IMR-90 (cell line): ENCODE measurements around the gene ELK3. TPM values are rescaled to one million over a fixed set of nuclear protein-coding genes. Genes with fewer than 3 reads are reported as not detected.

Experiments
- ATAC-seq: fragments of 200-7000 bp; cut with Tn5 transposase; 2 replicates; pipeline ENCODE4 v1.9.1; 2020; ENCODE audit warnings: low read depth, mild to moderate bottlenecking, moderate library complexity
- BruUV-seq: library from RNA; stranded (reverse); fragments of 400-500 nt; replicated peaks from 2 replicates; lab custom pipeline; 2021; lab: Mats Ljungman, UMichigan
- CTCF ChIA-PET: fragments of 300-600 bp; formaldehyde crosslinking; extraction: SDS; loops from one replicate; lab custom pipeline; 2021; ENCODE audit warnings: antibody characterized with exemption; lab: Yijun Ruan, JAX
- POLR2A ChIA-PET: fragments of 300-600 bp; sonication (Branson Sonifier 250); formaldehyde crosslinking; loops from one replicate; lab custom pipeline; 2022; ENCODE audit warnings: antibody characterized with exemption; ENCODE audit not compliant: unreplicated experiment; lab: Charles Lee
- DNase-seq: peaks from one replicate; pipeline ENCODE4 v3.0.0; 2013
- H2AFZ ChIP-seq: replicated peaks from 2 replicates; pipeline ENCODE3; 2013; ENCODE audit warnings: low read length, mild to moderate bottlenecking; ENCODE audit not compliant: poor library complexity
- H2AK5ac ChIP-seq: 2 replicates; pipeline ENCODE4 v1.6.1; 2013; ENCODE audit warnings: low read depth, low read length, inconsistent platforms
- H2AK9ac ChIP-seq: replicated peaks from 2 replicates; pipeline ENCODE3; 2013; ENCODE audit warnings: mild to moderate bottlenecking, low read depth, low read length, moderate library complexity; ENCODE audit not compliant: poor library complexity
- H2BK120ac ChIP-seq: 2 replicates; pipeline ENCODE4 v1.6.1; 2013; ENCODE audit warnings: low read depth, low read length, inconsistent platforms
- H2BK15ac ChIP-seq: 3 replicates; pipeline ENCODE4 v1.6.1; 2013; ENCODE audit warnings: low read depth, low read length, inconsistent platforms
- H2BK20ac ChIP-seq: 2 replicates; pipeline ENCODE4 v1.6.1; 2013; ENCODE audit warnings: low read depth, mild to moderate bottlenecking, inconsistent platforms, low read length, moderate library complexity
- H2BK5ac ChIP-seq: 2 replicates; pipeline ENCODE4 v1.6.1; 2013; ENCODE audit warnings: mild to moderate bottlenecking, low read depth, low read length, inconsistent platforms; ENCODE audit not compliant: poor library complexity, severe bottlenecking
- H3K14ac ChIP-seq: replicated peaks from 2 replicates; pipeline ENCODE4 v1.6.1; 2013; ENCODE audit warnings: low read depth, low read length, inconsistent platforms
- H3K18ac ChIP-seq: 2 replicates; pipeline ENCODE4 v1.6.1; 2013; ENCODE audit warnings: low read depth, low read length, control low read depth
- H3K23ac ChIP-seq: 2 replicates; pipeline ENCODE4 v1.6.1; 2013; ENCODE audit warnings: low read depth, low read length, inconsistent platforms
- H3K27ac ChIP-seq: 2 replicates; pipeline ENCODE4 v1.5.1; 2013; ENCODE audit warnings: mild to moderate bottlenecking, control low read depth, low read length; ENCODE audit not compliant: insufficient read depth
- H3K27me3 ChIP-seq: 2 replicates; pipeline ENCODE4 v1.6.1; 2013; ENCODE audit warnings: low read length; ENCODE audit not compliant: control insufficient read depth, insufficient read depth
- H3K36me3 ChIP-seq: 2 replicates; pipeline ENCODE4 v1.6.1; 2013; ENCODE audit warnings: low read length, mixed read lengths; ENCODE audit not compliant: control insufficient read depth, insufficient read depth
- H3K4ac ChIP-seq: 2 replicates; pipeline ENCODE4 v1.6.1; 2013; ENCODE audit warnings: low read depth, low read length, inconsistent platforms
- H3K4me1 ChIP-seq: 2 replicates; pipeline ENCODE4 v1.6.1; 2013; ENCODE audit warnings: low read length, mixed read lengths; ENCODE audit not compliant: control insufficient read depth, insufficient read depth
- H3K4me2 ChIP-seq: 2 replicates; pipeline ENCODE4 v1.6.1; 2013; ENCODE audit warnings: low read depth, mild to moderate bottlenecking, control low read depth, low read length, moderate library complexity
- H3K4me3 ChIP-seq: 2 replicates; pipeline ENCODE4 v1.5.1; 2013; ENCODE audit warnings: low read depth, mild to moderate bottlenecking, control low read depth, low read length, moderate library complexity; ENCODE audit not compliant: insufficient read depth
- H3K56ac ChIP-seq: 2 replicates; pipeline ENCODE4 v1.6.1; 2013; ENCODE audit warnings: low read length, inconsistent platforms; ENCODE audit not compliant: insufficient read depth; ENCODE audit errors: extremely low read depth
- H3K79me1 ChIP-seq, 2 experiments: 2 replicates each; pipeline ENCODE4 v1.6.1; 2013; ENCODE audit warnings: low read length in 2 of 2, inconsistent platforms in 1 of 2, low read depth in 1 of 2
- H3K9ac ChIP-seq: 2 replicates; pipeline ENCODE4 v1.6.1; 2013; ENCODE audit warnings: low read depth, low read length, control low read depth
- H3K9me1 ChIP-seq: 2 replicates; pipeline ENCODE4 v1.6.1; 2013; ENCODE audit warnings: low read length, inconsistent platforms; ENCODE audit not compliant: insufficient read depth
- H3K9me3 ChIP-seq: 2 replicates; pipeline ENCODE4 v1.6.1; 2013; ENCODE audit warnings: low read length; ENCODE audit not compliant: control insufficient read depth, insufficient read depth
- H4K20me1 ChIP-seq: 2 replicates; pipeline ENCODE4 v1.6.1; 2013; ENCODE audit warnings: low read length, inconsistent platforms; ENCODE audit not compliant: insufficient read depth
- H4K5ac ChIP-seq: 2 replicates; pipeline ENCODE4 v1.6.1; 2013; ENCODE audit warnings: mild to moderate bottlenecking, low read depth, low read length, control low read depth
- H4K8ac ChIP-seq, 2 experiments: 2 replicates each; pipeline ENCODE4 v1.6.1; 2013; ENCODE audit warnings: low read depth in 2 of 2, low read length in 2 of 2, control low read depth in 1 of 2, inconsistent platforms in 1 of 2
- H4K91ac ChIP-seq: 2 replicates; pipeline ENCODE4 v1.6.1; 2013; ENCODE audit warnings: low read depth, low read length, inconsistent platforms; ENCODE audit not compliant: insufficient read depth
- BHLHE40 ChIP-seq: fragments of 150-350 bp; IDR thresholded peaks from 2 replicates; pipeline ENCODE4 v1.6.1; 2016; ENCODE audit warnings: mild to moderate bottlenecking, low read depth, low read length
- CTCF ChIP-seq: conservative IDR thresholded peaks from 2 replicates; pipeline ENCODE4 v1.5.1; 2012; ENCODE audit warnings: mild to moderate bottlenecking, low read depth, low read length, improper control_type of control experiment
- FOS ChIP-seq: fragments of 150-350 bp; IDR thresholded peaks from 2 replicates; pipeline ENCODE4 v1.6.1; 2016; ENCODE audit warnings: low read depth, low read length
- POLR2A ChIP-seq: IDR thresholded peaks from 2 replicates; pipeline ENCODE4 v1.6.1; 2012; ENCODE audit warnings: mild to moderate bottlenecking, low read depth, low read length
- WGBS, 2 experiments: methylation state at CpG; one replicate each; pipeline versions ENCODE4 v1.1.5 to v1.1.7; 2013; ENCODE audit warnings: missing lambda C conversion rate in 2 of 2; ENCODE audit not compliant: insufficient read length in 1 of 2; ENCODE audit errors: extremely low coverage in 2 of 2; 5-methylcytosine and 5-hydroxymethylcytosine counted together
- dilution Hi-C: fragments of 300-500 bp; cut with HindIII; formaldehyde crosslinking; loops from one replicate; pipeline ENCODE4 v1.14.3; 2018; ENCODE audit warnings: low sequenced_read_pairs; ENCODE audit not compliant: unreplicated experiment
- in situ Hi-C: fragments of 300-500 bp; cut with MboI; formaldehyde crosslinking; loops from 3 replicates; pipeline ENCODE4 v1.14.3; 2019; ENCODE audit warnings: low sequenced_read_pairs, inconsistent platforms, mixed read lengths
- intact Hi-C: fragments of 100-400 bp; cut with micrococcal nuclease; formaldehyde crosslinking; loops from 2 replicates; pipeline ENCODE4 v1.10.0; 2022
- polyA plus RNA-seq, 3 experiments: library from polyadenylated mRNA; depleted of rRNA; stranded (reverse); fragments of >200 nt; gene quantifications; 2 replicates each; pipeline ENCODE4 v1.2.3, GENCODE V29; 2012; ENCODE audit warnings: low replicate concordance in 1 of 3
- total RNA-seq: library from RNA; depleted of rRNA; stranded (reverse); fragments of >200 nt; gene quantifications from 2 replicates; pipeline ENCODE4 v1.2.3, GENCODE V29; 2012

Gene ELK3
- total and polyA plus RNA-seq, 2 of the 4 experiments (the other 2 are of a cell fraction), result 14.5 to 27.5 TPM

DNA sequence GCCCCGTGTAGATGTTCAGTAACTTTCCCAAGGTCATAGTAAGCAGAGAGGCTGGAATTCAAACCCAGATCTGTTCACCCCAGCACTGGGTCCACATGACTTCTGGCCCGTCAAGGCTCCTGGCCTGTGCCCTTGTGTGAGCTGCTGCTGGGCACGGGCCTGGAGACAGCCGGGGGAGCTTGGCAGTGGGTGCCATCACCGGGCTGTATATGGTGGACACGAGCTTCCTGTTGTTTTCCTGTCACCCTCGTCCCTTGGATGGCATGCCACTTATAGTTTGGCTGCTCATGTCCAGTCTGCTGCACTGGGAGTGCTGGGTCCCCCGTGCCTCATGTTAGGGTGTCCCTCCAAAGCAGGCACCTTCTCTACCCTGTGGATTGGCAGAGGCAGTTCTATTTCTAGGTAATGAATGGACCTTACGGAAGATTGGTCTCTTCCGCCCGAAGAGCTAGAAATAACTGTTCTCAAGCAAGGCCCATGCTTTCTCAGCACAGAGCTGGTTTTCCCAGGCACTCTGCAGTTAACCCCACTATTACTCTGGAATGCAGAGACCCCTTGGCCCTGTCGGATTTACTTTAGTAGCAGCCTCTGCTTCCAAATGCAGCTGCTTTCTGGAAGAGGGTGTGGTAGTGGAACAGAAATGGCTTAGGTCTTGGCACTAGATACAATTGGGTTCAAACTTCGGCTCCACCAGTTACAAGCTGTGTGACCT is 44.3 kb downstream of the ELK3 start:
- intact Hi-C loops, result no loop called here
- no peak overlapping the region for H3K4me2 ChIP-seq
- 0 out of 2 replicates have a peak overlapping the region, but pooled peaks have one; percentile 55 for H3K14ac ChIP-seq

More for the DNA sequence above, 44.3 kb downstream of the ELK3 start:
- TF ChIP-seq BHLHE40 (no peak), CTCF (no peak), FOS (no peak), POLR2A (no peak)
- peak overlapping the region; percentile 24; the same call in 1 of the 2 replicates for H3K4ac ChIP-seq
- H3K4me3 ChIP-seq, result no peak overlapping the region
- no peak overlapping the region for H4K91ac ChIP-seq
- no peak overlapping the region for H4K8ac ChIP-seq
- H2AFZ ChIP-seq, result no peak overlapping the region
- ATAC-seq, result no peak
- no peak overlapping the region; the same call in 1 of the 2 replicates for H2BK120ac ChIP-seq
- H3K27me3 ChIP-seq, result no peaks in the 10 kb centered on the region
- in situ Hi-C loops, result no loop called here
- no peaks in the 10 kb centered on the region for H3K9me3 ChIP-seq
- peak overlapping the region; percentile 32 for H3K18ac ChIP-seq
- H3K27ac ChIP-seq, result no peak overlapping the region
- H2AK5ac ChIP-seq, result peak overlapping the region; percentile 30; the same call in 1 of the 2 replicates
- peaks cover 46% of the 10 kb centered on the region for H3K9me1 ChIP-seq
- dilution Hi-C loops, result no loop called here
- DNase-seq, result no peak
- H3K23ac ChIP-seq, result peak overlapping the region; percentile 28
- ChIA-PET POLR2A (no interaction called here), CTCF (interaction anchor here (0.6 to 1.3 kb wide), 3 partner anchors 12 to 162 kb away, joined by 3 to 6 read pairs (median 3); partner anchors contain the start of gene CDK17)
- peaks cover 44% of the 10 kb centered on the region for H3K4me1 ChIP-seq
- H2BK5ac ChIP-seq, result peak overlapping the region; percentile 13
- no peak overlapping the region for H2AK9ac ChIP-seq
- 93% methylated on average over 4 of the region's 13 CpGs; no CpG with 5 or more reads in 1 of the 2 experiments for WGBS, 2 experiments
- H2BK15ac ChIP-seq, result no peak overlapping the region
- no peak overlapping the region for H3K9ac ChIP-seq
- no peak overlapping the region; the same call in 1 of the 2 replicates for H4K5ac ChIP-seq
- H4K20me1 ChIP-seq, result peaks cover 81% of the 10 kb centered on the region
- H3K56ac ChIP-seq, result no peak overlapping the region
- H3K36me3 ChIP-seq, result peaks cover 6% of the 10 kb centered on the region
- peaks cover 41 to 93% of the 10 kb centered on the region in 2 experiments for H3K79me1 ChIP-seq
- BruUV-seq, result no TSS peak
- H2BK20ac ChIP-seq, result no peak overlapping the region
